ENCODE measurements around the gene DR1.

Gene DR1

GRCh38 chr1:93324486-93325464 lies 20.9 kb upstream of the DR1 start:
- no peak for TF ChIP-seq TCF12 (IDR thresholded peaks at IDR 0.05; ENCODE audit: low read depth)
- TF ChIP-seq EP300 (IDR thresholded peaks at IDR 0.05; ENCODE audit: borderline replicate concordance): peak; percentile 37; the same call in 1 of the 2 replicates
- no peak for TF ChIP-seq EGR1 (IDR thresholded peaks at IDR 0.05)
- no peak for TF ChIP-seq ZBTB7A (IDR thresholded peaks at IDR 0.05; ENCODE audit: low read depth)
- peak; percentile 53; the same call in 1 of the 2 replicates for TF ChIP-seq FOXM1 (IDR thresholded peaks at IDR 0.05; ENCODE audit: borderline replicate concordance, low read depth)
- TF ChIP-seq TEAD4 (IDR thresholded peaks at IDR 0.05): peak; percentile 45
- no peak for TF ChIP-seq YY1 (IDR thresholded peaks at IDR 0.05; ENCODE audit: low read depth)
- TF ChIP-seq TAF1 (IDR thresholded peaks at IDR 0.05; ENCODE audit: low read depth): no peak
- no peak for TF ChIP-seq CREB1 (IDR thresholded peaks at IDR 0.05; ENCODE audit: low read depth)
- no peak for TF ChIP-seq USF1 (IDR thresholded peaks at IDR 0.05)
- TF ChIP-seq MAX (IDR thresholded peaks at IDR 0.05): no peak
- TF ChIP-seq CEBPB (IDR thresholded peaks at IDR 0.05): no peak
- TF ChIP-seq RAD21 (IDR thresholded peaks at IDR 0.05; ENCODE audit: low read depth): no peak
- TF ChIP-seq NFIC (IDR thresholded peaks at IDR 0.05): peak; percentile 39

- TF ChIP-seq NFIC (IDR thresholded peaks at IDR 0.05): no peak
- no peak for TF ChIP-seq CREB1 (IDR thresholded peaks at IDR 0.05; ENCODE audit: low read depth)
- no peak for TF ChIP-seq TEAD4 (IDR thresholded peaks at IDR 0.05)
- TF ChIP-seq FOXM1 (IDR thresholded peaks at IDR 0.05; ENCODE audit: borderline replicate concordance, low read depth): no peak
- TF ChIP-seq EP300 (IDR thresholded peaks at IDR 0.05; ENCODE audit: borderline replicate concordance): no peak
- no peak for TF ChIP-seq EGR1 (IDR thresholded peaks at IDR 0.05)
- TF ChIP-seq TAF1 (IDR thresholded peaks at IDR 0.05; ENCODE audit: low read depth): no peak
- TF ChIP-seq TCF12 (IDR thresholded peaks at IDR 0.05; ENCODE audit: low read depth): no peak
Observed at GRCh38 chr1:93328809-93329760, 16.6 kb upstream of the DR1 start.

- TF ChIP-seq ZBTB7A (IDR thresholded peaks at IDR 0.05; ENCODE audit: low read depth): no peak
- TF ChIP-seq CEBPB (IDR thresholded peaks at IDR 0.05): no peak
Observed at GRCh38 chr1:93330196-93330595, 15.5 kb upstream of the DR1 start.

- TF ChIP-seq EGR1 (IDR thresholded peaks at IDR 0.05) (no peak), MAX (IDR thresholded peaks at IDR 0.05) (no peak), TAF1 (IDR thresholded peaks at IDR 0.05; ENCODE audit: low read depth) (no peak), TCF12 (IDR thresholded peaks at IDR 0.05; ENCODE audit: low read depth) (no peak), USF1 (IDR thresholded peaks at IDR 0.05) (no peak), YY1 (IDR thresholded peaks at IDR 0.05; ENCODE audit: low read depth) (no peak), EP300 (IDR thresholded peaks at IDR 0.05; ENCODE audit: borderline replicate concordance) (no peak), REST (IDR thresholded peaks at IDR 0.05; ENCODE audit: low read depth) (no peak), ZBTB7A (IDR thresholded peaks at IDR 0.05; ENCODE audit: low read depth) (no peak), CREB1 (IDR thresholded peaks at IDR 0.05; ENCODE audit: low read depth) (no peak), NFIC (IDR thresholded peaks at IDR 0.05) (no peak), FOXM1 (IDR thresholded peaks at IDR 0.05; ENCODE audit: borderline replicate concordance, low read depth) (no peak), CEBPB (IDR thresholded peaks at IDR 0.05) (no peak), RAD21 (IDR thresholded peaks at IDR 0.05; ENCODE audit: low read depth) (no peak), TEAD4 (IDR thresholded peaks at IDR 0.05) (no peak)
Observed at GRCh38 chr1:93330617-93331016, 15.1 kb upstream of the DR1 start.

GRCh38 chr1:93331412-93331811 lies 14.3 kb upstream of the DR1 start:
- TF ChIP-seq FOXM1 (IDR thresholded peaks at IDR 0.05; ENCODE audit: borderline replicate concordance, low read depth) (no peak), NFIC (IDR thresholded peaks at IDR 0.05) (no peak), YY1 (IDR thresholded peaks at IDR 0.05; ENCODE audit: low read depth) (no peak), TAF1 (IDR thresholded peaks at IDR 0.05; ENCODE audit: low read depth) (no peak), EP300 (IDR thresholded peaks at IDR 0.05; ENCODE audit: borderline replicate concordance) (no peak), RAD21 (IDR thresholded peaks at IDR 0.05; ENCODE audit: low read depth) (no peak), REST (IDR thresholded peaks at IDR 0.05; ENCODE audit: low read depth) (no peak), USF1 (IDR thresholded peaks at IDR 0.05) (no peak), EGR1 (IDR thresholded peaks at IDR 0.05) (no peak), TCF12 (IDR thresholded peaks at IDR 0.05; ENCODE audit: low read depth) (no peak), TEAD4 (IDR thresholded peaks at IDR 0.05) (no peak), MAX (IDR thresholded peaks at IDR 0.05) (no peak), ZBTB7A (IDR thresholded peaks at IDR 0.05; ENCODE audit: low read depth) (no peak), CREB1 (IDR thresholded peaks at IDR 0.05; ENCODE audit: low read depth) (no peak), CEBPB (IDR thresholded peaks at IDR 0.05) (no peak)

All from Ishikawa (cell line).